H1 (cell line): Measurements from ENCODE around the gene PEX5L. TPM values are rescaled to one million over a fixed set of nuclear protein-coding genes. Genes with fewer than 3 reads are reported as not detected.

Experiments
- CBX5 ChIP-seq: fragments of 300-800, 300-1000 bp; sonication (generic); IDR thresholded peaks from 2 replicates; pipeline ENCODE4 v1.7.1; 2016; ENCODE audit warnings: antibody characterized with exemption, low read length, low read depth
- HDAC6 ChIP-seq: IDR thresholded peaks from one replicate; pipeline ENCODE4 v1.7.1; 2012; ENCODE audit warnings: low read depth, mild to moderate bottlenecking, inconsistent platforms, low read length, moderate library complexity
- RAD21 ChIP-seq, 2 experiments: IDR thresholded peaks in 1 of 2; conservative IDR thresholded peaks in 1 of 2; 2 replicates each; pipeline ENCODE4 v1.6.1; 2011; ENCODE audit warnings: low read depth in 2 of 2, low read length in 2 of 2, improper control_type of control experiment in 1 of 2, inconsistent platforms in 1 of 2, mild to moderate bottlenecking in 1 of 2, moderate library complexity in 1 of 2
- SP1 ChIP-seq: IDR thresholded peaks from 2 replicates; pipeline ENCODE4 v1.6.1; 2011; ENCODE audit warnings: low read depth, low read length
- TAF7 ChIP-seq: optimal IDR thresholded peaks from 2 replicates; pipeline ENCODE3; 2011; ENCODE audit warnings: low read depth, mild to moderate bottlenecking, inconsistent platforms, low read length, moderate library complexity, borderline replicate concordance
- USF2 ChIP-seq: IDR thresholded peaks from 2 replicates; pipeline ENCODE4 v1.6.1; 2011; ENCODE audit warnings: low read length, improper control_type of control experiment
- YY1 ChIP-seq: IDR thresholded peaks from 2 replicates; pipeline ENCODE4 v1.6.1; 2011; ENCODE audit warnings: low read depth, mild to moderate bottlenecking, low read length
- polyA plus RNA-seq, 7 experiments: library from polyadenylated mRNA; depleted of rRNA in 3 of 7; stranded (reverse) in 5 of 7; unstranded in 2 of 7; fragments of >200 nt in 5 of 7; fragments of 200-250 nt in 2 of 7; gene quantifications; 1 replicate in 5 of 7; 2 replicates in 1 of 7; 4 replicates in 1 of 7; pipeline versions ENCODE4 v1.2.1 to v1.2.3, GENCODE V29; 2011 to 2013; ENCODE audit warnings: missing spikeins in 2 of 7, mixed read lengths in 2 of 7
- total RNA-seq: library from RNA; stranded (reverse); fragmentation: NEBNext Ultra II Directional; extraction: Animal tissue kit (Norgen Biotek cat#: 25700); gene quantifications from 2 replicates; pipeline ENCODE4 v1.2.1, GENCODE V29; 2021
- TF ChIP-seq, protein P1 (sequence below): fragments of 300-600 bp; sonication (generic); IDR thresholded peaks from 2 replicates; pipeline ENCODE4 v1.7.1; 2012; ENCODE audit warnings: low read length, moderate library complexity, mild to moderate bottlenecking, inconsistent platforms; ENCODE audit not compliant: insufficient replicate concordance
- TF ChIP-seq, protein P2 (sequence below): IDR thresholded peaks from 2 replicates; pipeline ENCODE4 v1.6.1; 2012; ENCODE audit warnings: low read length, inconsistent platforms

Gene PEX5L
- total and polyA plus RNA-seq, 2 of the 8 experiments (the other 6 are each of a cell fraction or from before 2014, with no cell fraction given): 0.80 to 4.2 TPM

DNA sequence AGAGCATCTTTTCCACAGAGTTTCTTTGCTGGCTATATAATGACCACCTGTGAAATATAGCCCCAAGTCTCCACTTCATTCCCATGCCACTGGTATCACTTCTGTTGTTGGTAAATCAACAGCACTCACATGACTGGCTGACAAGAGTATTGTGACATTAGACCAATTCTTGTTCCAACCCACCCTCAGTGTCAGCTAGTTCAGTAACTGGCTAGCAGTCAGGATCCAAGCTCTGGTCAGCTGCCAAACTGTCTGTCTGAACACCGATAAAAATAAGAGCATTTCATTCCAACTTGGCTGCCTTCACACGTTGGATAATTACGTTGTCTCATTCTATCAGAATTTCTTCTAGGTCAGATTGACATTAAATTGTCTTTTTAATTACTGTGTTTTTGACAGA, 217.4 kb downstream of the PEX5L start (continued):
- TF ChIP-seq, protein P1, sequence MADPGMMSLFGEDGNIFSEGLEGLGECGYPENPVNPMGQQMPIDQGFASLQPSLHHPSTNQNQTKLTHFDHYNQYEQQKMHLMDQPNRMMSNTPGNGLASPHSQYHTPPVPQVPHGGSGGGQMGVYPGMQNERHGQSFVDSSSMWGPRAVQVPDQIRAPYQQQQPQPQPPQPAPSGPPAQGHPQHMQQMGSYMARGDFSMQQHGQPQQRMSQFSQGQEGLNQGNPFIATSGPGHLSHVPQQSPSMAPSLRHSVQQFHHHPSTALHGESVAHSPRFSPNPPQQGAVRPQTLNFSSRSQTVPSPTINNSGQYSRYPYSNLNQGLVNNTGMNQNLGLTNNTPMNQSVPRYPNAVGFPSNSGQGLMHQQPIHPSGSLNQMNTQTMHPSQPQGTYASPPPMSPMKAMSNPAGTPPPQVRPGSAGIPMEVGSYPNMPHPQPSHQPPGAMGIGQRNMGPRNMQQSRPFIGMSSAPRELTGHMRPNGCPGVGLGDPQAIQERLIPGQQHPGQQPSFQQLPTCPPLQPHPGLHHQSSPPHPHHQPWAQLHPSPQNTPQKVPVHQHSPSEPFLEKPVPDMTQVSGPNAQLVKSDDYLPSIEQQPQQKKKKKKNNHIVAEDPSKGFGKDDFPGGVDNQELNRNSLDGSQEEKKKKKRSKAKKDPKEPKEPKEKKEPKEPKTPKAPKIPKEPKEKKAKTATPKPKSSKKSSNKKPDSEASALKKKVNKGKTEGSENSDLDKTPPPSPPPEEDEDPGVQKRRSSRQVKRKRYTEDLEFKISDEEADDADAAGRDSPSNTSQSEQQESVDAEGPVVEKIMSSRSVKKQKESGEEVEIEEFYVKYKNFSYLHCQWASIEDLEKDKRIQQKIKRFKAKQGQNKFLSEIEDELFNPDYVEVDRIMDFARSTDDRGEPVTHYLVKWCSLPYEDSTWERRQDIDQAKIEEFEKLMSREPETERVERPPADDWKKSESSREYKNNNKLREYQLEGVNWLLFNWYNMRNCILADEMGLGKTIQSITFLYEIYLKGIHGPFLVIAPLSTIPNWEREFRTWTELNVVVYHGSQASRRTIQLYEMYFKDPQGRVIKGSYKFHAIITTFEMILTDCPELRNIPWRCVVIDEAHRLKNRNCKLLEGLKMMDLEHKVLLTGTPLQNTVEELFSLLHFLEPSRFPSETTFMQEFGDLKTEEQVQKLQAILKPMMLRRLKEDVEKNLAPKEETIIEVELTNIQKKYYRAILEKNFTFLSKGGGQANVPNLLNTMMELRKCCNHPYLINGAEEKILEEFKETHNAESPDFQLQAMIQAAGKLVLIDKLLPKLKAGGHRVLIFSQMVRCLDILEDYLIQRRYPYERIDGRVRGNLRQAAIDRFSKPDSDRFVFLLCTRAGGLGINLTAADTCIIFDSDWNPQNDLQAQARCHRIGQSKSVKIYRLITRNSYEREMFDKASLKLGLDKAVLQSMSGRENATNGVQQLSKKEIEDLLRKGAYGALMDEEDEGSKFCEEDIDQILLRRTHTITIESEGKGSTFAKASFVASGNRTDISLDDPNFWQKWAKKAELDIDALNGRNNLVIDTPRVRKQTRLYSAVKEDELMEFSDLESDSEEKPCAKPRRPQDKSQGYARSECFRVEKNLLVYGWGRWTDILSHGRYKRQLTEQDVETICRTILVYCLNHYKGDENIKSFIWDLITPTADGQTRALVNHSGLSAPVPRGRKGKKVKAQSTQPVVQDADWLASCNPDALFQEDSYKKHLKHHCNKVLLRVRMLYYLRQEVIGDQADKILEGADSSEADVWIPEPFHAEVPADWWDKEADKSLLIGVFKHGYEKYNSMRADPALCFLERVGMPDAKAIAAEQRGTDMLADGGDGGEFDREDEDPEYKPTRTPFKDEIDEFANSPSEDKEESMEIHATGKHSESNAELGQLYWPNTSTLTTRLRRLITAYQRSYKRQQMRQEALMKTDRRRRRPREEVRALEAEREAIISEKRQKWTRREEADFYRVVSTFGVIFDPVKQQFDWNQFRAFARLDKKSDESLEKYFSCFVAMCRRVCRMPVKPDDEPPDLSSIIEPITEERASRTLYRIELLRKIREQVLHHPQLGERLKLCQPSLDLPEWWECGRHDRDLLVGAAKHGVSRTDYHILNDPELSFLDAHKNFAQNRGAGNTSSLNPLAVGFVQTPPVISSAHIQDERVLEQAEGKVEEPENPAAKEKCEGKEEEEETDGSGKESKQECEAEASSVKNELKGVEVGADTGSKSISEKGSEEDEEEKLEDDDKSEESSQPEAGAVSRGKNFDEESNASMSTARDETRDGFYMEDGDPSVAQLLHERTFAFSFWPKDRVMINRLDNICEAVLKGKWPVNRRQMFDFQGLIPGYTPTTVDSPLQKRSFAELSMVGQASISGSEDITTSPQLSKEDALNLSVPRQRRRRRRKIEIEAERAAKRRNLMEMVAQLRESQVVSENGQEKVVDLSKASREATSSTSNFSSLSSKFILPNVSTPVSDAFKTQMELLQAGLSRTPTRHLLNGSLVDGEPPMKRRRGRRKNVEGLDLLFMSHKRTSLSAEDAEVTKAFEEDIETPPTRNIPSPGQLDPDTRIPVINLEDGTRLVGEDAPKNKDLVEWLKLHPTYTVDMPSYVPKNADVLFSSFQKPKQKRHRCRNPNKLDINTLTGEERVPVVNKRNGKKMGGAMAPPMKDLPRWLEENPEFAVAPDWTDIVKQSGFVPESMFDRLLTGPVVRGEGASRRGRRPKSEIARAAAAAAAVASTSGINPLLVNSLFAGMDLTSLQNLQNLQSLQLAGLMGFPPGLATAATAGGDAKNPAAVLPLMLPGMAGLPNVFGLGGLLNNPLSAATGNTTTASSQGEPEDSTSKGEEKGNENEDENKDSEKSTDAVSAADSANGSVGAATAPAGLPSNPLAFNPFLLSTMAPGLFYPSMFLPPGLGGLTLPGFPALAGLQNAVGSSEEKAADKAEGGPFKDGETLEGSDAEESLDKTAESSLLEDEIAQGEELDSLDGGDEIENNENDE: no peak
- TF ChIP-seq, protein P2, sequence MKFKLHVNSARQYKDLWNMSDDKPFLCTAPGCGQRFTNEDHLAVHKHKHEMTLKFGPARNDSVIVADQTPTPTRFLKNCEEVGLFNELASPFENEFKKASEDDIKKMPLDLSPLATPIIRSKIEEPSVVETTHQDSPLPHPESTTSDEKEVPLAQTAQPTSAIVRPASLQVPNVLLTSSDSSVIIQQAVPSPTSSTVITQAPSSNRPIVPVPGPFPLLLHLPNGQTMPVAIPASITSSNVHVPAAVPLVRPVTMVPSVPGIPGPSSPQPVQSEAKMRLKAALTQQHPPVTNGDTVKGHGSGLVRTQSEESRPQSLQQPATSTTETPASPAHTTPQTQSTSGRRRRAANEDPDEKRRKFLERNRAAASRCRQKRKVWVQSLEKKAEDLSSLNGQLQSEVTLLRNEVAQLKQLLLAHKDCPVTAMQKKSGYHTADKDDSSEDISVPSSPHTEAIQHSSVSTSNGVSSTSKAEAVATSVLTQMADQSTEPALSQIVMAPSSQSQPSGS: no peak
- no peak for TF ChIP-seq YY1
- no peak for TF ChIP-seq TAF7
- no peak for TF ChIP-seq CBX5
- TF ChIP-seq USF2: no peak
- no peak for TF ChIP-seq HDAC6
- TF ChIP-seq SP1: no peak
- no peak for TF ChIP-seq RAD21 (IDR thresholded peaks at IDR 0.05 in 1 of 2, conservative IDR thresholded peaks at IDR 0.05 in 1 of 2; ENCODE audit: low read depth in 2 of 2, low read length in 2 of 2)
